Motor neuron (in vitro differentiated cells): ENCODE measurements around the gene PLEKHJ1. TPM values are rescaled to one million over a fixed set of nuclear protein-coding genes. Genes with fewer than 3 reads are reported as not detected.
A peak's percentile ranks its signal among the peaks of the same experiment; 100 is the strongest.

Experiments used
- ATAC-seq, 8 experiments: fragments of 200-7000 bp; cut with Tn5 transposase; replicated peaks in 6 of 8; 2 replicates each; pipeline ENCODE4 v1.8.0; 2021; ENCODE audit warnings: mild to moderate bottlenecking in 8 of 8, moderate library complexity in 8 of 8
- H3K27ac ChIP-seq, 2 donors: fragments of 250-450 bp; sonication (Bioruptor Pico); 2 replicates each; pipeline ENCODE4 v1.9.0; 2021; ENCODE audit warnings: antibody characterized with exemption in 2 of 2, mild to moderate bottlenecking in 2 of 2, moderate library complexity in 1 of 2
- H3K4me1 ChIP-seq, 2 donors: fragments of 250-450 bp; sonication (Bioruptor Pico); replicated peaks in 1 of 2; 2 replicates each; pipeline ENCODE4 v1.6.1; 2021; ENCODE audit warnings: antibody characterized with exemption in 2 of 2, mild to moderate bottlenecking in 2 of 2, moderate library complexity in 1 of 2
- H3K4me3 ChIP-seq, 5 donors: fragments of 250-450 bp; sonication (Bioruptor Pico); 2 replicates each; pipeline ENCODE4 v1.9.0; 2021; ENCODE audit warnings: antibody characterized with exemption in 5 of 5, mild to moderate bottlenecking in 5 of 5, moderate library complexity in 4 of 5
- WGBS, 10 experiments: fragments of 450-650 bp; shearing (Covaris generic); methylation state at CpG; one replicate each; pipeline ENCODE4 v1.0.0; 2022; 5-methylcytosine and 5-hydroxymethylcytosine counted together
- in situ Hi-C, 9 experiments: fragments of 400-800 bp; cut with MboI; loops; one replicate each; pipeline ENCODE4 v1.15.0; 2021; ENCODE audit warnings: low sequenced_read_pairs in 9 of 9, low pct_unique_long_range_greater_than_20kb in 2 of 9; ENCODE audit not compliant: unreplicated experiment in 9 of 9
- total RNA-seq, 8 experiments: library from RNA; unstranded; fragments of 300-600 nt; gene quantifications; 2 replicates each; pipeline versions ENCODE4 v1.2.3 to v1.2.4, GENCODE V29; 2022

Gene PLEKHJ1
- total RNA-seq, 8 experiments from 2014 or later = 45.2 to 86.4 (median 52.2) TPM

- 90 to 100% (median 98%) methylated on average over 1 to 18 of the region's 32 CpGs; no CpG with 5 or more reads in 4 of the 10 experiments for WGBS, 10 experiments
These were observed 10.6 kb downstream of the PLEKHJ1 start for GRCh38 chr19:2225415-2226050.

DNA sequence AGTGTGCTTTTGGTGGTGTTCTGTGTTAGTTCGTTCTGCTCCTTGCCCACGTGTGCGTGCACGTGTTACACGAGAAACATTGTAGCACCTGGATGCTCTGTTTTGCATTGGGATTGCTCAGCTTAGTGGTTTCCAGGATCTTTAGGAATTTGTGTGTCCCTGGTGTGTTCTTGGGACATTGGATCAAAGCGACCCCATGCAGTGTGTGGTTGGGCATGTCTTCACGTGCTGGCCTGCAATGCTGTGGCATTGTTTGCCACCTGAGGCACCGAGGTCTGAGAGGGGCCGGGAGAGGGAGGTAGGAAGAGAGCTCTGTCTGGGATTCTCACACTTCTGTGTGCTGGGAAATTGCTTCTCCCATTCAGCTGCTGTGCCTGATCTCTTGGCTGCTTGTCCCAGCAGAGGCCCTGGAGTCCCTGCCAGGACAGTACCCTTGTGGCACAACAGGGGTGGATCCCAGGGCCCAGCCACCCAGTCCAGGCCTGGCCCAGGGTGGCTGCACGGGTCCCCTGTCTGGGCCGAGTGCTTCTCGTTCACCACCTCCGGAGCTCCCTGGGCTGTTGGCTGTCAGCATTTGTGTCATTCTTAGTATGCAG lies 11.3 kb downstream of the PLEKHJ1 start:
- 60 to 100% (median 100%) methylated on average over 1 to 8 of the region's 13 CpGs; no CpG with 5 or more reads in 3 of the 10 experiments for WGBS, 10 experiments
- H3K27ac ChIP-seq = no peak overlapping the region
- no peaks in the 10 kb centered on the region for H3K4me1 ChIP-seq
- in situ Hi-C loops = no loop called here
- no peak overlapping the region for H3K4me3 ChIP-seq
- ATAC-seq = no peak

More at GRCh38 chr19:2225415-2226050, 10.6 kb downstream of the PLEKHJ1 start:
- ATAC-seq = peak in 2 of 8 experiments; percentile 9
- Histone ChIP-seq H3K27ac (no peak overlapping the region), H3K4me3 (no peak overlapping the region), H3K4me1 (no peaks in the 10 kb centered on the region)
- in situ Hi-C loops = no loop called here

GRCh38 chr19:2223959-2224358 lies 12.2 kb downstream of the PLEKHJ1 start:
- 56 to 92% (median 83%) methylated on average over 3 to 5 of the region's 14 CpGs; no CpG with 5 or more reads in 5 of the 10 experiments for WGBS, 10 experiments
- no peaks in the 10 kb centered on the region for H3K4me1 ChIP-seq
- H3K4me3 ChIP-seq = no peak overlapping the region
- no peak overlapping the region for H3K27ac ChIP-seq
- ATAC-seq = no peak
- in situ Hi-C loops = no loop called here

DNA sequence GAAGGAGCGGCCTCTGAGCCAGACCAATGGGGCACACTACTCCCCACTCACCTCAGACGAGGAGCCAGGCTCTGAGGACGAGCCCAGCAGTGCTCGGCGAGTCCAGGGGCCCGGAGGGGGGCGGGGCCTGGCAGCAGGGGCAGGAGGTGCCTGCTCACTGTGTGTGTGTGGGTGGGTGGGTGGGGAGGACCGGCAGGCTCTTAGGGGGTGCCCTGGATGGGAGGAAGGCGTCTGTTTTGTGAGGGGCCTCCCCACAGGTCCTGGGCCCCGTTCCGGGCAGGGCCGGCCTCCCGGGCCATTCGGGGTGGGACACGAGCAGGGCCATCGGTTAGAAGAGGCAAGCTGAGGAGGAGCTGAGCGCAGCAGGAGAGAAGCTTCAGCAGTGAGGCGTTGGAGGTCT lies 12.7 kb downstream of the PLEKHJ1 start:
- WGBS, 10 experiments = 100% methylated on average over 1 of the region's 18 CpGs; no CpG with 5 or more reads in 8 of the 10 experiments
- in situ Hi-C loops = no loop called here
- no peak for ATAC-seq

GRCh38 chr19:2221918-2222317 lies 14.2 kb downstream of the PLEKHJ1 start:
- 100% methylated on average over 1 of the region's 20 CpGs; no CpG with 5 or more reads in 9 of the 10 experiments for WGBS, 10 experiments
- peak in 2 of 8 experiments; percentile 13 to 30 for ATAC-seq
- H3K4me1 ChIP-seq = no peaks in the 10 kb centered on the region
- in situ Hi-C loops = no loop called here
- no peak overlapping the region for H3K27ac ChIP-seq
- H3K4me3 ChIP-seq = no peak overlapping the region

More for the DNA sequence above, 12.7 kb downstream of the PLEKHJ1 start:
- Histone ChIP-seq H3K4me1 (no peaks in the 10 kb centered on the region), H3K4me3 (no peak overlapping the region), H3K27ac (no peak overlapping the region)

GRCh38 chr19:2221250-2221831 lies 14.8 kb downstream of the PLEKHJ1 start:
- in situ Hi-C loops = no loop called here
- 72 to 100% (median 90%) methylated on average over 1 to 7 of the region's 20 CpGs; no CpG with 5 or more reads in 1 of the 10 experiments for WGBS, 10 experiments
- Histone ChIP-seq H3K4me1 (no peaks in the 10 kb centered on the region), H3K27ac (no peak overlapping the region), H3K4me3 (no peak overlapping the region)
- peak in 2 of 8 experiments; percentile 5 to 20 for ATAC-seq

- in situ Hi-C loops = no loop called here
- no CpG with 5 or more reads among the region's 21 CpGs for WGBS, 10 experiments
These were observed 16.4 kb downstream of the PLEKHJ1 start for GRCh38 chr19:2219726-2220125.

GRCh38 chr19:2217591-2217990 lies 18.5 kb downstream of the PLEKHJ1 start:
- in situ Hi-C loops = no loop called here
- 97 to 100% (median 100%) methylated on average over 1 to 14 of the region's 22 CpGs; no CpG with 5 or more reads in 6 of the 10 experiments for WGBS, 10 experiments
- Histone ChIP-seq H3K4me3 (no peak overlapping the region), H3K4me1 (no peaks in the 10 kb centered on the region), H3K27ac (no peak overlapping the region)
- ATAC-seq = no peak

More at GRCh38 chr19:2219726-2220125, 16.4 kb downstream of the PLEKHJ1 start:
- no peak overlapping the region for H3K4me3 ChIP-seq
- no peak for ATAC-seq
- no peak overlapping the region for H3K27ac ChIP-seq
- H3K4me1 ChIP-seq = no peaks in the 10 kb centered on the region

DNA sequence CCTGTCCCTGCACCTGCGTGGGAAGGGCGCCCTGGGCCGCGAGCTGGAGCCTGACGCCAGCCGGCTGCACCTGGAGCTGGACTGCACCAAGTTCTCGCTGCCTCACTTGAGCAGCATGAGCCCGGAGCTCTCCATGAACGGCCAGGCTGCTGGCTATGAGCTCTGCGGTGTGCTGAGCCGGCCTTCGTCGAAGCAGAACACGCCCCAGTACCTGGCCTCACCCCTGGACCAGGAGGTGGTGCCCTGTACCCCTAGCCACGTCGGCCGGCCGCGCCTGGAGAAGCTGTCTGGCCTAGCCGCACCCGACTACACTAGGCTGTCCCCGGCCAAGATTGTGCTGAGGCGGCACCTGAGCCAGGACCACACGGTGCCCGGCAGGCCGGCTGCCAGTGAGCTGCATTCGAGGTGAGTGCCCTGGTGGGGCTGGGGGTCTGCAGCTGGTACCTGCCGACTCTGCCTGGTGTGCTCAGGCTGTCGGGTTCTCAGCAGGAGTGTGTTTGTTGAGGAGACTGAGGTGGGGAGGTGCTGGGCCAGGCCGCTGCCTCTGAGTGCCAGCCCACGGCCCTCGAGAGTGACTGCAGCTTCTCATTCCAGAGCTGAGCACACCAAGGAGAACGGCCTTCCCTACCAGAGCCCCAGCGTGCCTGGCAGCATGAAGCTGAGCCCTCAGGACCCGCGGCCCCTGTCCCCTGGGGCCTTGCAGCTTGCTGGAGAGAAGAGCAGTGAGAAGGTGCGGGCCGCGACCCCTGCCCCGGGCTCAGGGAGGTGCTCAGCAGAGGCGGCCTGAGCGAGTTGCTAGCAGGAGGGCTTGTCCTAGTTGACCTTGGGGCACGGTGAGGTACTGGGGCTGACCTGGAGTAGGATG lies 19.5 kb downstream of the PLEKHJ1 start:
- Histone ChIP-seq H3K4me3 (no peak overlapping the region), H3K27ac (no peak overlapping the region), H3K4me1 (no peaks in the 10 kb centered on the region)
- in situ Hi-C loops = no loop called here
- ATAC-seq = no peak
- 80 to 100% (median 96%) methylated on average over 1 to 13 of the region's 43 CpGs; no CpG with 5 or more reads in 6 of the 10 experiments for WGBS, 10 experiments

GRCh38 chr19:2215281-2215751 lies 20.8 kb downstream of the PLEKHJ1 start:
- Histone ChIP-seq H3K4me3 (no peak overlapping the region), H3K27ac (no peak overlapping the region), H3K4me1 (no peaks in the 10 kb centered on the region)
- in situ Hi-C loops = no loop called here
- WGBS, 10 experiments = 25 to 100% (median 84%) methylated on average over 1 to 14 of the region's 31 CpGs; no CpG with 5 or more reads in 2 of the 10 experiments
- ATAC-seq = peak in 2 of 8 experiments; percentile 18 to 47

DNA sequence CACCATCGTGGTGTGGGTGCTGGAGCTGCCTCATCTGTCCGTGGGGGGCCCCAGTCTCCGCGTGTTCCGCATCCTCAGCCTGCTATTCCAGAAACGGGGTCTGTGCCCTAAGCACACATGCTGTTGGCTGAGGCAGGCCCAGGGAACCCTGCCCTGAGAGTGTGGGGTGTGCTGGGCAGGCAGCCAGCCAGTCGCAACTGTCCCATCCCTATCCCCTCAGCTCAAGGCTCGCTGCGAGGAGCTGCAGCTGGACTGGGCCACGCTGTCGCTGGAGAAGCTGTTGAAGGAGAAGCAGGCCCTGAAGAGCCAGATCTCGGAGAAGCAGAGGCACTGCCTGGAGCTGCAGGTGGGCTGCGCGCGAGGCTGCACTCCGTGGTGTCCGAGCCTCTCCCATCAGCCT lies 21.9 kb downstream of the PLEKHJ1 start:
- WGBS, 10 experiments = 86 to 100% (median 100%) methylated on average over 1 to 4 of the region's 17 CpGs; no CpG with 5 or more reads in 7 of the 10 experiments
- Histone ChIP-seq H3K4me1 (no peaks in the 10 kb centered on the region), H3K4me3 (no peak overlapping the region), H3K27ac (no peak overlapping the region)
- in situ Hi-C loops = no loop called here
- peak in 1 of 8 experiments; percentile 7 for ATAC-seq

GRCh38 chr19:2213799-2214198 lies 22.3 kb downstream of the PLEKHJ1 start:
- in situ Hi-C loops = no loop called here
- ATAC-seq = peak in 5 of 8 experiments; percentile 11 to 46 (median 21)
- 100% methylated on average over 2 of the region's 26 CpGs; no CpG with 5 or more reads in 9 of the 10 experiments for WGBS, 10 experiments

More at GRCh38 chr19:2213799-2214198, 22.3 kb downstream of the PLEKHJ1 start:
- Histone ChIP-seq H3K4me1 (no peaks in the 10 kb centered on the region), H3K4me3 (no peak overlapping the region), H3K27ac (no peak overlapping the region)
